H1 (cell line): ENCODE results near the gene HLTF. TPM values are rescaled to one million over a fixed set of nuclear protein-coding genes. Genes with fewer than 3 reads are reported as not detected.

Experiments
- CHD2 ChIP-seq: IDR thresholded peaks from 2 replicates; pipeline ENCODE4 v1.6.1; 2012; ENCODE audit warnings: low read length, improper control_type of control experiment
- GTF2F1 ChIP-seq: IDR thresholded peaks from 2 replicates; pipeline ENCODE4 v1.6.1; 2012; ENCODE audit warnings: low read depth, low read length, improper control_type of control experiment, borderline replicate concordance
- JUN ChIP-seq: IDR thresholded peaks from 2 replicates; pipeline ENCODE4 v1.6.1; 2011; ENCODE audit warnings: low read depth, mild to moderate bottlenecking, improper control_type of control experiment, low read length
- KDM1A ChIP-seq: fragments of 200-600, 300-600 bp; sonication (generic); IDR thresholded peaks from 2 replicates; pipeline ENCODE4 v1.7.1; 2016; ENCODE audit warnings: mild to moderate bottlenecking, low read length, borderline replicate concordance
- NANOG ChIP-seq: IDR thresholded peaks from 2 replicates; pipeline ENCODE4 v1.6.1; 2011; ENCODE audit warnings: low read length, low read depth, mild to moderate bottlenecking, inconsistent platforms; ENCODE audit not compliant: insufficient read depth, poor library complexity, severe bottlenecking
- RBBP5 ChIP-seq: IDR thresholded peaks from 2 replicates; pipeline ENCODE4 v1.7.1; 2012; ENCODE audit warnings: low read depth, mild to moderate bottlenecking, inconsistent platforms, low read length, moderate library complexity, borderline replicate concordance
- SP4 ChIP-seq: IDR thresholded peaks from 2 replicates; pipeline ENCODE4 v1.6.1; 2012; ENCODE audit warnings: low read length, inconsistent platforms
- ZNF274 ChIP-seq: IDR thresholded peaks from 2 replicates; pipeline ENCODE4 v1.7.0; 2012; ENCODE audit warnings: low read length, borderline replicate concordance; ENCODE audit errors: extremely low read depth
- polyA plus RNA-seq, 7 experiments: library from polyadenylated mRNA; depleted of rRNA in 3 of 7; stranded (reverse) in 5 of 7; unstranded in 2 of 7; fragments of >200 nt in 5 of 7; fragments of 200-250 nt in 2 of 7; gene quantifications; 1 replicate in 5 of 7; 2 replicates in 1 of 7; 4 replicates in 1 of 7; pipeline versions ENCODE4 v1.2.1 to v1.2.3, GENCODE V29; 2011 to 2013; ENCODE audit warnings: missing spikeins in 2 of 7, mixed read lengths in 2 of 7
- total RNA-seq: library from RNA; stranded (reverse); fragmentation: NEBNext Ultra II Directional; extraction: Animal tissue kit (Norgen Biotek cat#: 25700); gene quantifications from 2 replicates; pipeline ENCODE4 v1.2.1, GENCODE V29; 2021
- TF ChIP-seq, protein P1 (sequence below): fragments of 300-600 bp; sonication (generic); IDR thresholded peaks from 2 replicates; pipeline ENCODE4 v1.7.1; 2012; ENCODE audit warnings: low read length, moderate library complexity, mild to moderate bottlenecking, inconsistent platforms; ENCODE audit not compliant: insufficient replicate concordance
- TF ChIP-seq, protein P2 (sequence below): IDR thresholded peaks from 2 replicates; pipeline ENCODE4 v1.6.1; 2012; ENCODE audit warnings: low read length, inconsistent platforms

HLTF gene
- total and polyA plus RNA-seq, 2 of the 8 experiments (the other 6 are each of a cell fraction or from before 2014, with no cell fraction given) = 18.1 to 60.3 TPM

DNA sequence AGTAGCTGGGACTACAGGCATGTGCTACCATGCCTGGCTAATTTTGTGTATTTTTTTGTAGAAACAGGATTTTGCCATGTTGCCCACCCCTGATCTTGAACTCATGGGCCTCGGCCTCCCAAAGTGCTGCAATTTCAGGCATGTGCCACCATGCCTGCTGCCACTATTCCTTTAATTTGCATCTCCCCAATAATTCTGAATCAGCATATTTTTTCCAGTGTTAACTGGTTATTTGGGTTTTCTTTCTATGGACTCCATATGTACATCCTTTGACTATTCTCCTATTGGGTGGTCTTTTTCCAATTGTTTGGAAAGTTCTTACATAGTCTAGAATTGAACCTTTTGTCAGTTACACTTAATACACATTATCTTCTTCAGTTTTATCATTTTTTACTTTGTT lies 28.1 kb downstream of the HLTF start (continued):
- TF ChIP-seq, protein P1, sequence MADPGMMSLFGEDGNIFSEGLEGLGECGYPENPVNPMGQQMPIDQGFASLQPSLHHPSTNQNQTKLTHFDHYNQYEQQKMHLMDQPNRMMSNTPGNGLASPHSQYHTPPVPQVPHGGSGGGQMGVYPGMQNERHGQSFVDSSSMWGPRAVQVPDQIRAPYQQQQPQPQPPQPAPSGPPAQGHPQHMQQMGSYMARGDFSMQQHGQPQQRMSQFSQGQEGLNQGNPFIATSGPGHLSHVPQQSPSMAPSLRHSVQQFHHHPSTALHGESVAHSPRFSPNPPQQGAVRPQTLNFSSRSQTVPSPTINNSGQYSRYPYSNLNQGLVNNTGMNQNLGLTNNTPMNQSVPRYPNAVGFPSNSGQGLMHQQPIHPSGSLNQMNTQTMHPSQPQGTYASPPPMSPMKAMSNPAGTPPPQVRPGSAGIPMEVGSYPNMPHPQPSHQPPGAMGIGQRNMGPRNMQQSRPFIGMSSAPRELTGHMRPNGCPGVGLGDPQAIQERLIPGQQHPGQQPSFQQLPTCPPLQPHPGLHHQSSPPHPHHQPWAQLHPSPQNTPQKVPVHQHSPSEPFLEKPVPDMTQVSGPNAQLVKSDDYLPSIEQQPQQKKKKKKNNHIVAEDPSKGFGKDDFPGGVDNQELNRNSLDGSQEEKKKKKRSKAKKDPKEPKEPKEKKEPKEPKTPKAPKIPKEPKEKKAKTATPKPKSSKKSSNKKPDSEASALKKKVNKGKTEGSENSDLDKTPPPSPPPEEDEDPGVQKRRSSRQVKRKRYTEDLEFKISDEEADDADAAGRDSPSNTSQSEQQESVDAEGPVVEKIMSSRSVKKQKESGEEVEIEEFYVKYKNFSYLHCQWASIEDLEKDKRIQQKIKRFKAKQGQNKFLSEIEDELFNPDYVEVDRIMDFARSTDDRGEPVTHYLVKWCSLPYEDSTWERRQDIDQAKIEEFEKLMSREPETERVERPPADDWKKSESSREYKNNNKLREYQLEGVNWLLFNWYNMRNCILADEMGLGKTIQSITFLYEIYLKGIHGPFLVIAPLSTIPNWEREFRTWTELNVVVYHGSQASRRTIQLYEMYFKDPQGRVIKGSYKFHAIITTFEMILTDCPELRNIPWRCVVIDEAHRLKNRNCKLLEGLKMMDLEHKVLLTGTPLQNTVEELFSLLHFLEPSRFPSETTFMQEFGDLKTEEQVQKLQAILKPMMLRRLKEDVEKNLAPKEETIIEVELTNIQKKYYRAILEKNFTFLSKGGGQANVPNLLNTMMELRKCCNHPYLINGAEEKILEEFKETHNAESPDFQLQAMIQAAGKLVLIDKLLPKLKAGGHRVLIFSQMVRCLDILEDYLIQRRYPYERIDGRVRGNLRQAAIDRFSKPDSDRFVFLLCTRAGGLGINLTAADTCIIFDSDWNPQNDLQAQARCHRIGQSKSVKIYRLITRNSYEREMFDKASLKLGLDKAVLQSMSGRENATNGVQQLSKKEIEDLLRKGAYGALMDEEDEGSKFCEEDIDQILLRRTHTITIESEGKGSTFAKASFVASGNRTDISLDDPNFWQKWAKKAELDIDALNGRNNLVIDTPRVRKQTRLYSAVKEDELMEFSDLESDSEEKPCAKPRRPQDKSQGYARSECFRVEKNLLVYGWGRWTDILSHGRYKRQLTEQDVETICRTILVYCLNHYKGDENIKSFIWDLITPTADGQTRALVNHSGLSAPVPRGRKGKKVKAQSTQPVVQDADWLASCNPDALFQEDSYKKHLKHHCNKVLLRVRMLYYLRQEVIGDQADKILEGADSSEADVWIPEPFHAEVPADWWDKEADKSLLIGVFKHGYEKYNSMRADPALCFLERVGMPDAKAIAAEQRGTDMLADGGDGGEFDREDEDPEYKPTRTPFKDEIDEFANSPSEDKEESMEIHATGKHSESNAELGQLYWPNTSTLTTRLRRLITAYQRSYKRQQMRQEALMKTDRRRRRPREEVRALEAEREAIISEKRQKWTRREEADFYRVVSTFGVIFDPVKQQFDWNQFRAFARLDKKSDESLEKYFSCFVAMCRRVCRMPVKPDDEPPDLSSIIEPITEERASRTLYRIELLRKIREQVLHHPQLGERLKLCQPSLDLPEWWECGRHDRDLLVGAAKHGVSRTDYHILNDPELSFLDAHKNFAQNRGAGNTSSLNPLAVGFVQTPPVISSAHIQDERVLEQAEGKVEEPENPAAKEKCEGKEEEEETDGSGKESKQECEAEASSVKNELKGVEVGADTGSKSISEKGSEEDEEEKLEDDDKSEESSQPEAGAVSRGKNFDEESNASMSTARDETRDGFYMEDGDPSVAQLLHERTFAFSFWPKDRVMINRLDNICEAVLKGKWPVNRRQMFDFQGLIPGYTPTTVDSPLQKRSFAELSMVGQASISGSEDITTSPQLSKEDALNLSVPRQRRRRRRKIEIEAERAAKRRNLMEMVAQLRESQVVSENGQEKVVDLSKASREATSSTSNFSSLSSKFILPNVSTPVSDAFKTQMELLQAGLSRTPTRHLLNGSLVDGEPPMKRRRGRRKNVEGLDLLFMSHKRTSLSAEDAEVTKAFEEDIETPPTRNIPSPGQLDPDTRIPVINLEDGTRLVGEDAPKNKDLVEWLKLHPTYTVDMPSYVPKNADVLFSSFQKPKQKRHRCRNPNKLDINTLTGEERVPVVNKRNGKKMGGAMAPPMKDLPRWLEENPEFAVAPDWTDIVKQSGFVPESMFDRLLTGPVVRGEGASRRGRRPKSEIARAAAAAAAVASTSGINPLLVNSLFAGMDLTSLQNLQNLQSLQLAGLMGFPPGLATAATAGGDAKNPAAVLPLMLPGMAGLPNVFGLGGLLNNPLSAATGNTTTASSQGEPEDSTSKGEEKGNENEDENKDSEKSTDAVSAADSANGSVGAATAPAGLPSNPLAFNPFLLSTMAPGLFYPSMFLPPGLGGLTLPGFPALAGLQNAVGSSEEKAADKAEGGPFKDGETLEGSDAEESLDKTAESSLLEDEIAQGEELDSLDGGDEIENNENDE = no peak
- TF ChIP-seq ZNF274 = no peak
- TF ChIP-seq RBBP5 = no peak
- TF ChIP-seq GTF2F1 = no peak
- no peak for TF ChIP-seq NANOG
- TF ChIP-seq, protein P2, sequence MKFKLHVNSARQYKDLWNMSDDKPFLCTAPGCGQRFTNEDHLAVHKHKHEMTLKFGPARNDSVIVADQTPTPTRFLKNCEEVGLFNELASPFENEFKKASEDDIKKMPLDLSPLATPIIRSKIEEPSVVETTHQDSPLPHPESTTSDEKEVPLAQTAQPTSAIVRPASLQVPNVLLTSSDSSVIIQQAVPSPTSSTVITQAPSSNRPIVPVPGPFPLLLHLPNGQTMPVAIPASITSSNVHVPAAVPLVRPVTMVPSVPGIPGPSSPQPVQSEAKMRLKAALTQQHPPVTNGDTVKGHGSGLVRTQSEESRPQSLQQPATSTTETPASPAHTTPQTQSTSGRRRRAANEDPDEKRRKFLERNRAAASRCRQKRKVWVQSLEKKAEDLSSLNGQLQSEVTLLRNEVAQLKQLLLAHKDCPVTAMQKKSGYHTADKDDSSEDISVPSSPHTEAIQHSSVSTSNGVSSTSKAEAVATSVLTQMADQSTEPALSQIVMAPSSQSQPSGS = no peak
- no peak for TF ChIP-seq JUN
- no peak for TF ChIP-seq KDM1A
- TF ChIP-seq CHD2 = no peak
- no peak for TF ChIP-seq SP4
